KBM-7 (cell line): ENCODE results near the gene FGFR2.

Experiments
- DNase-seq: peaks from one replicate; pipeline ENCODE4 v3.0.0-alpha.2; 2015
- in situ Hi-C: fragments of 300-500 bp; cut with MboI; formaldehyde crosslinking; loops from 2 replicates; pipeline ENCODE4 v1.14.3; 2020; ENCODE audit warnings: low sequenced_read_pairs, low pct_unique_long_range_greater_than_20kb, mixed read lengths

FGFR2 gene

DNA sequence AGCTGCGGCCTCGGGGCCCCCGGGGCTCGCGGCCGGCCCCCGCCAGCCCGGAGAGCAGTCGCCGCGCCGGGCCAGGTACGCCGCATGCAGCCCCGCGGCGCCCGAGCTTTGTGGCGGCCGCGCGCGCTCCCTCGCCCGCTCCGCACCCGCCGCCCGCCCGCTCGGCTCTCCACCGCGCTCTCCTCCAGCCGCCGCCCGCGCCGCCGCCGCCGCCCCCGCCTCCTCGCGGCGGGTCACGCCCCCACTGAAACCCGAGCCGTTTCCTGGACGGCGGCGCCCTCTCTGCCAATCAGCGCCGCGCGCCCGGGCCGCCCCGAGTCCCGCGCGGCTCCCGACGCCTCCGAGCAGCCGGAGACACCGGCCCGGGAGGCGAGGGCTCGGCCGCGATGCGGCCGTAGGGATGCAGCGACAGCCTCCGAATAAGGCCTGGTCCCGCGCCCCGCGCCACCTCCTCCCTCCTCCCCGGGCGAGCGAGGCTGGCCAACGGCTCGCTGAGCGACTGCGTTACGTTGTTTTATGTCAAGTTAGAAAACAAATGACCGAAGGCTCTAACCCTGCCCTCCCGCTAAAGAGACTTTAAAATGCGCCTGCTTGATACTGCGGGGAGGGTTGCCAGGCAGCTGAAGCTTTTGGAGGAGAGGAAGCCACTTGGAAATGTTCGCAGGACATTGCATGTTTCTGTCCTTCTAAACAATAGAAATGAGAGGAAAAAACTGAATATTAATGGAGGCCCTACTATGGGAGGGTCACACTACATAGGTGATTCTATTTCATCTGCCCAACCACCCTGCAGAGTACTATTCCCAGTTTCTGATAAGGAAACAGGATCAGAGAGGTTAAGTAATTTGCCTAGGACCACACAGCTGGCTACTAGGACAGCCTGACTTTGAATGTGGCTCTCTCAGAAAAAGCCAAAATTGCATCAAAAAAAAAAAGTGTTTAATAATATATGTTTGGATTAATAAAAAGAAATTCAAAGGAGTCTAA lies at the start of gene FGFR2:
Gene FGFR2, minus strand, starts transcription at position 182 of the 987 bp plus-strand sequence. CDS start 4,627 bp downstream, outside the sequence.
- in situ Hi-C loops, result no loop called here
- DNase-seq, result peak; percentile 75

DNA sequence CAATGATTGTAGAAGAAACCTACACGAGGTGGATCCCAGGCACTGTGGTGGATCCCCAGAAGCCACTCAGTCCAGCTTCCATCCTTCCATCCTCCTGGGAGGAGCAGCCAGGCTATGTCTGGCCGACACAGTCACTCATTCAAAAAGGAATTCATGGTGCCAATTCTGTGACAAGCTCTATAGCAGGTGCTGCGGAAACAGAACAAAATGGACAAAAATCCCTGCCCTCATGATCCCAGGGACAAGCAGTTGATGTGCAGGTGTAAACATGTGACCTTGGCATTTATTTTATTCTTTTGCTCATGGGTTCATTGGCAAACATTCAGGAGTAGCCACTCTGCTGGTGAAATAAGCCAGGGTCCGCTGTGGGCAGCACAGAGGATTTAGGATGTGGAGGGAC lies 49.2 kb upstream of the FGFR2 start:
- DNase-seq, result no peak

DNA sequence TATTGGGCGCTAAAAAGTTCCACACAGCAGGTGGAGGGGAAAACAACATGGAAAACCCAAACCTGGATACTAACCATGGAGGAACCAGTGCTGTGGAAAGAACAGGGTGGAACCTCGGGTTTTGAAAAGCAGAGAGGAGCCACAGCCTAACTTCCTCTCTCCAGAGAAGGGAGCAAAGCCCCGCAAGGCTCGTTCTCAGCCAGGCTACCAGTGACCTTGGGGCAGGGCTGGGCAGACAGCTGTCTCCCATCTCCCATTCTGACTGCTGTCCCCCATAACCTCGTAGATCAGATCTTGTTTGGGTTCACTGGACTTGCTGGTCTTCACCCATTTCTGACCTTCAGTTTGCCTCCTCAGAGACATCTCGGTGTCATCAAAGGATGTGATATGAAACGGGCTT lies 47.5 kb upstream of the FGFR2 start:
- DNase-seq, result no peak
- in situ Hi-C loops, result no loop called here

More for the DNA sequence above, 49.2 kb upstream of the FGFR2 start:
- in situ Hi-C loops, result no loop called here

DNA sequence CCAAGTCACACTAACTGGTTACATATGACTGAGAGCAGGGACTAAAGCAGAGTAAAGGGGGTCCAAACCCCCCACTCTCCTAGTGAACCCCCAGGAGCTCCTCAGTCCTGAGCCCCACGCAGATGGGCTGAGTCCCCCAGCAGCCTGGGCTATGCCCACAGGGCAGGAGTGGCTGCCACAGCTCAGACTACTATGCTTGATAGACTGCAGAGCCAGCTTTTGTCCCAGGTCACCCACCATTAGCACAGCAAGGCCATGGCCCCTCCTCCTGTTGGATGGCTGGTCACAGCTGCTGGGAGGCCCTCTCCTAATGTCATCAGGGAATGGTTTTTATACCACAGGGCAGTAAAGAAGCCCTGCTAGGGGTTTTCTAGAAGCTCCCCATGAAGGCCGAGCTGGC lies 46.3 kb upstream of the FGFR2 start:
- in situ Hi-C loops, result no loop called here
- DNase-seq, result no peak

DNA sequence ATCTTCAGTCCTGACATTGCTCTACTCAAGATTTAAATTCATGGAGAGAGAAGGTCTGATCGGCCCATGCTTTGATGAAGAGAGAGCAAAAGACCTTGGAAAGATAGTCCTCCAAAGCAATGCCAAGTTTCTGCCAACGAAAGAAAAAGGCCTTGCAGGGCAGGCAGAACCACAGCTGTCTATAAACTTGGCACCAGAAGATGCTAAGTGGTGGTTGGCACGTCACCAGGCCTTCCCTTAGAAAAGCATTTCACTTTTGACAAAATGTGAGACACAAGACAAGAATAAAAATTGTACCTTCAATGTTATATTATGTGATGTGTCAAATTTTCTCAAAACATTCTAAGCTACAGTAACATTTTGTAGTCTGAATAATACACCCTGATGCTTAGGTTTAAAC lies 42.0 kb upstream of the FGFR2 start:
- in situ Hi-C loops, result no loop called here
- DNase-seq, result no peak

DNA sequence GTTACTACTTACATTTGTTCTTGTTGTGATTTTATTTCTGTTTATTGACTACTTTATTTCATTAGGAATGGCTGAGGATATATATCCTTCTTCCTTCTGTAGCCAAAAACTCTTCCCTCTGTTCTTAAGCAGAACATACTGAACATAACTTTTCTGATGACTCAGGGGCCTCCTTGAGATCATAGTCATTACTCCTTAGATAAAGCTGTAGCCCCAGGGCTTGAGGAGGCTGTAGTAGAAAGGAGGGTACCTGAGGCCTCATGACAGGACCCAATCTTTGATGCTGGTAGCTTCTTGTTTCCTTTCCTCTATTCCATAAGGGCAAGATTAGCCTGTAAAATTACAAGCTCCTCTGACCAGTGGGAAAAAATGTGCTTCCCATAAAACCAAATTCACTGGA lies 41.2 kb upstream of the FGFR2 start:
- no peak for DNase-seq
- in situ Hi-C loops, result no loop called here

DNA sequence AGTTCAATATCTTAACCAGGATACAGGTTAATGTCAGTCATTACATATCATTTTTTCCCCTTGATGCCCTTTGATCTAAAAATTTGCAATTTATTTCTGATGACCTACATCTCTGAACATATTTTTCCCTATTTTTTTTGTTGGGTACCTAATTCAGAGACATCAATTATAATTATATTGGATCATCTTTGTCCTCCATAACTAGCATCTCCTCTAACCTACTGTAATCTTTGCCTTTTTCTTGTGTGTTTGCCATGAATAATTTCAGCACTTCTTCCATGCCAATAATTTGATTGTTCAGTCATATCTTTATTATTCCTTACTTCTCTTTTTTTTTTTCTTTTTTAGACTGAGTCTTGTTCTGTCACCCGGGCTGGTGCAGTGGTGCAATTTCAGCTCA lies 39.2 kb upstream of the FGFR2 start:
- in situ Hi-C loops, result no loop called here
- no peak for DNase-seq

DNA sequence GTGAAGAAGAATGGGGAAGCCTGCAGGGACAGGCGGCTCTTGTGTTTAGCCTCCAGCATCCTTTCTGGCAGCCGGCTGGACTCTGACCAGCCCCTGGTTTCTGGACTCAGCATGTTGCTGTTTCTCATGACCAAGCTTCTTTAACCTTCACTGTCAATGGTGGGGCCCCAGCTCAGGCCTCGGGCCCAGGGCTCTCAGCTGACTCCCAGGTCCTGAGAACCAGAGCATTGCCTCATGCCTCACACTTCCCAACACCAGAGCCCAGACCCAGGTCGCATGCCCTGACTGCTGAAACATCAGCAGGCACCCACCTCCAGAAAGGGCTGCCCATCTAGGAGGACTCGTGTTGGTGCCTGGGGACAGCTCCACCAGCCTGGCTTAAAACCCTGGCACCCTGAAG lies 34.8 kb upstream of the FGFR2 start:
- in situ Hi-C loops, result no loop called here
- DNase-seq, result no peak

DNA sequence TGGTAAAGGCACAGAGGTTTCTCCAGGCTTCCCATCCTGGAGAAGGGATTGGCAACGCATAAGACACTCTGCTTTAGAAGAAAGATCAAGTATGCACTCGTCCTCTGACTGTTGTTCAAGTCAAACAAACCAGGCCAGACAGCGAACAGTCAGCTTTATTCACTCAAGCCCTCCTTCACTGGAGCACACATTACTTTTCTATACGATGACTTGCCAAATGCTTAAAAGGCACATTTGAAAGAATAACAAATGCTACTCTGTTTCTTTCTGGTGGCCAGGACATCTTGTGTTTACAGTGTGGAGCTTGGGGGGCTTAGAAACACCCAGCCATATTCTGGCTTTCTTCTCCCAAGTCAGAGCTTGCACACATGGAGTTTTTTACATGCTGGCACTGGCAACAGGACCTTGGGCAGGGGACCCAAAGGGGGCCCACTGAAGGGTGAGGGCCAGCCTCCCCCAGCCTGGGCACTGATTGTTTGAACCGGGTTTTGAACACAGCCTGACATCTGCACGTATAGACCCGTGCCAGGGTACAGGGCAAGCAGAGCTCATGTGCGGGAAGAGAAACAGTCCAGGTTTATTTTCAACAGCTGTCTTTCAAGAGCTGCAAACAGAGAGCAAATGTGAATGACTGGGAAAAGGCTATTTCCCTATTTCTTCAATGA lies 33.3 kb upstream of the FGFR2 start:
- in situ Hi-C loops, result no loop called here
- DNase-seq, result no peak

DNA sequence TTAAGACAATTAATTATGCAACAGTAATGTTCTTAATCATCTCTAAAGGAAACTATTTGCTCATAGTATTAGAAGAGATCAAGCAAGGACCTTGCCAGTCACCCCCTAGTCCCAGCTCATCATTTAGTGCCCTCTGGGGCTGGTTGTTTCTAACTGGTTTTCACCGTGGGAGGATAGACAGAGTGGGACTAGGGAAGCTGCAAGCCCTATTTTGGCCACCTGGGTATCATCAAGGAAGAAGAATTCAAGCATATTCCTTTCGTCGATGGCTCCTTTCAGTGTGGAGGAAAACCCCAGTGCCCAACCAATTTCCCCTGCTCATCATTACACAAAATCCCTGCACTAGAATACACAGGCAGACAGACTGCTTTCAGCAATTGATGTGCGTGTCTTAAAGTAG lies 30.6 kb upstream of the FGFR2 start:
- no peak for DNase-seq
- in situ Hi-C loops, result no loop called here

DNA sequence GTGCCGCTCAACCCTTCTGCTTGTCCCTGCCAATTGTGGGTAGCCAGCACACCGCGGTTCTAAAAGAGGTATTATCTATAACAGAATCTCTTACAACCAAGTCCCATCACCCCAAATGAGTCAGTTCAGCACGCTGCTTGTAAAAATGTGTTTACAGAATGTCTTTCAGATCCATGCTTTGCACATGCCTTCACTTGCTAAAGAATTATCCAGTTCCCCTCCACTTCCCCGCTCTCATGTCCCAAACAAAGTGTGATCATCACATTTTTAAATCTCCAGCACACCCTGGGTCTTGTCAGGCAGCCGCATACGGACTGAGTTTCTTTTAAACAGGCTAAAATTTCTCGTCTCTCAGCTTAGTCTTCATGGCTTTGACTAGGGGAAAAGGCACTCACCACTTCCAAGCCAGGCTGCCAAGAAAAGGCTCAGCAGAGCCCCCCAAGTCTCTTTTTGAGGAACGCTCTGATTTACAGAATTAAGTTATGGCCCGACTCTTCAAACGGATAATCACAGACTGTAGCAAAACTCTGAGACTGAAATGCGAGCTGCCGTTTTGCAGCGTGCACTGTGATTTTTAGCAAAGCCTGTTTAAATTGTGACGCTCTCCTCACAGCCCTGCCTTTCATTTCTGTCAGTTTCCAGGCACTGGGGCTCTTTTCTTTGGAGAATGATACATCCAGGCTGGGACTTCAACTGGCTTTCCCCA lies 29.8 kb upstream of the FGFR2 start:
- in situ Hi-C loops, result no loop called here
- DNase-seq, result no peak

DNA sequence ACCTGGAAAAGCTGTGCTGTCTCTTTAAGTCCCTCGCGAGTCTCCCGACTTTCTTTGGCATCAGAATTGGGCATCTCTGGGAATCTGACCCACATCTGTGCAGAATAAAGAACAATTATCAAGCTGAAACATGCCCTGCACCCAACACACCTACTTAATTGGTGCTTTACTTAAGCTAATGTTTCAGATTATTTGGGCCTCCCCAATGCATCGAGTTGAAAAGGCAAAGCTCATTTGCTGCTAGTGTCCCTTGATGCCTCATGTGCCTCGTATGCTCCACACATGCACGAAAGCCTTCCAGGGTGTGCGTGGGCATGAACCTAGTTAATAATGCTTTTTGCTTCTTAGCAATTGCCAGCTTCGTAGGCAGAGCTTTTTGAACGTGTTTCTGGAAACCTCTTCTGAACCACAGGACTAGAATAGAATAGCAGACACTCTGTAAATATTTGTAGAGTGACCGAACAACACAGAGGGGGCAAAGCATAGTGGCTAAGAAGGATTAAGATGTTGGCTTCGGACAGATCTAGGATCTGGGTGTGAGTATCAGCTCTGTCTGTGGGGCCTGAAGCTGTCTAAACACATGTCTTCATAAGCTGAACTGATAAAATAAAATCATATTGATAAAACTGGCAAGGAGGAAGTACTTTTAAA lies 26.7 kb upstream of the FGFR2 start:
- in situ Hi-C loops, result no loop called here
- DNase-seq, result no peak

DNA sequence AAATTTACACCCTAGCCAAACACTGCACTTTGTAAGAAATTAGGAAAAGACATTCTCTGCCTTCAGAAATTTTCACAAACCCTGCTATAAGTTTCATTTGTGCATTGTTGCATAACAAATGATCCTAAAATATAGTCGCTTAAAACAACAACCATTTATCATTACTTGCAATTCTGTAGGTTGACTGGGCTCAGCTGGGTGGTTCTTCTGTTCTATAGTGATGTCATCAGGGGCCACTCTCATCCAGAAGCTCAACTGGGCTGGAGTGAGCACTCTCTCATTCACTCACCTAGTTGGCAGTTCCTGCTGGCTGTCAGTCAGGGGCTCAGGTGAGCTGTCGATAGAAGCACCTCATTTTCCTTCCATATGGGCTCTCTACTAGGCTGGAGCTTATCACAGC lies 20.7 kb upstream of the FGFR2 start:
- no peak for DNase-seq
- in situ Hi-C loops, result no loop called here

DNA sequence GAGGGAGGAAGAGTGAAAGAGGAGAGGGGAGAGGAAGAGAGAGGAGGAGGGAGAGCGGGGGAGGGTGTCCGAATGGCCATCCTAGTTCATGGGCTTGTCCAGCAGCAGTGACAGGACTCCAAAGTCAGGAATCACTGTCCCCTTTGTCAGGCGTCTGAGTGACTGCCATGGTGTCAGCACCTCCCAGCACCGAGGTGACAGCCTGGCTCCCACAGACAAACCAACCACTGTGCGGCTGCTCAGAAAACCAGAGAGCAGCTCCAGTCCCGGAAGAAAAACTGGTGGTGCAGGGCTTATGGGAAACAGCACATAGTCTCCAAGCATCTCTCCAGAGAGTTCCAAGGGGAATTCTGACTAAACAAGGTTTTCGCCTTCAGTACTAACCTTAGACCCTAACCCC lies 18.9 kb upstream of the FGFR2 start:
- DNase-seq, result no peak
- in situ Hi-C loops, result no loop called here

DNA sequence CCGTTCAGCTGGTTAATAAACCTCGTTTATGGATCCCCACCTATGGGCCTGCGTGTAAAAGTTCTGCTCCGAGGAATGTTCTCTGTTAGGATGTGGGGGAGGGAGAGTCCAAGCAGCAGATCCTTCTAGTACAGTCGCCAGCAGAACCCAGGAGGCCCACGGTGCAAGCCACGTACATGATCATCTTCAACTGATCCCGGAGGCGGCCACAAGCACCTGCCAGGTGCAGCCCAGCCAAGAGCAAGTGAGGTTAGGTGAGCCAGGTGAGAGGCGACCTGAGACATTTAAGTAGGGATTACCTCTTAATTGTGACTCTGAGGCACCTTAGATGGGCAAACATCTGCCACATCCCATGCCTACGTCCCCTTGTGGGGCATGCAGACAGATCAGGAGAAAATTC lies 18.0 kb upstream of the FGFR2 start:
- in situ Hi-C loops, result no loop called here
- no peak for DNase-seq

DNA sequence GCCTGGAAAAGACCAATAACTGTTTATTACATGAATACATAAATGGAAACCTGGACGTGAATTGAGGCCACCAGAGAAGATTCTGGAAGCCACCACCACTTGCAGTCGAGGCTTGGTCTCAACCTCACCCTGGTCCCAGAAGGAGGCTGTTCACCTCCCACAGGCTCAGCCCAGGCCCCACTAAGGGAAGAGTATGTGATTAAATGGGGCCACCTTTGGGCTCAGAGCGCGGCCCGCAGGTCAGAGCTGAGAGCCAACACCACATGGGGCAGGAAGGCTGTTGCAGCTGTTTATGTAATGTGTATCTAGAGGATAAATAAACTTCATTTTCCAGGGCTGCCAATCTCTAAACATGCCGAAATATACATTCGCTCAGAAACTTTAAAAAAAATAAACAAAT lies 17.6 kb upstream of the FGFR2 start:
- DNase-seq, result no peak
- in situ Hi-C loops, result no loop called here

DNA sequence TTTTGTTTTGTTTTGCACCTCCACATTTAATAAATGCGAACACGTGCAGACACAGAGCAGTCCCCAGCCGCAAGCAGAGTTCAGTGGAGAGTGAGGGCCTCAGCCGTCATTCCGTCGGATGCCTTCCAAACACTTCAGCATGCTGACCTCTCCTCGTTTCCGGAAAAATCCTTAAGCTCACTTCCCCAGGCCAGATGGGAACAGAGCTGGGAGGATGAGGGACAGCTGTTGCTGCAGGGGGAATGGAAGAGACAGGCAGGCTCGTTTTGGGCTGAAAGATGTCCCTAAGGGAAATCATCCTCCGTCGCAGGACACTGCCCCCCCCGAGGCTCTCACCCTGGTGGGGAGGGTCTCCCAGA lies 17.2 kb upstream of the FGFR2 start:
- in situ Hi-C loops, result no loop called here
- DNase-seq, result no peak

DNA sequence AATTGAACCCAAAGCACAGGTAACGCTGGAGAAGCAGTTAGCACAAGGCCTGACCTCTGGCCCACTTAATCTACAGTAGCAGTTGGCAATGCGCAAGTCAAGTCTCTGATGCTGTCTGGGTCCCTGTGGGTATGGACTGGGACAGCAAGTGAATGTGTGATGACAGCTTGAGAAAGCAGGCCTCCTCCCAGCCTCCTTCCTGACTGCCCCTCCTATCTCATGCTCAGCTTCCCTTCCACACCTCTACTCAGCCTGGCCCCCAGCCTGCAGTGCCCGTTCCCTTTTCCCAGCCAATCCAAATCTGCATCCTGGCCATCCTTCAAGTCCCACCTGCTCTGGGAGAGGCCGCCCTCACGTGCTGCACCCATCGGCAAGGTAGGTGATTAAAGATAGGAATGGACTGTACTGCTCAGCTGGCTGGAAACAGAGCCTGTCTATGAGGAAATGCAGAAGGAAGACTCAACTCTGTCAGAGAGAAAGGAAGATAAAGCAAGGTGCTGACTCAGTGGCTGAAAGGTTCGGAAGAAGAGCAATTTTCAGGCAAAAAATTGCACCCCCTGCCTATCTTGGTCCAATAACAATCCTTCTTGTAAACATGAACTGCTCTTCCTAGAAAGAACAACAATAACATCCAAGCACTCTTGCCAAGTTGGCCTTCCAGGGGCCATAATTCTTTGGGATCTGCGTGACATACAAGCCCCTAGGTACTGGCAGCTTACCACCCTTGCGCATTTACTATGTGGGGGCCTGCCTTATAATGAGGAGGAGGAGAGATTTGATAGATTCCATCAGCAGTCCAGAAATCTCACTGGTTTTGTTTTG lies 16.6 kb upstream of the FGFR2 start:
- in situ Hi-C loops, result no loop called here
- DNase-seq, result no peak

DNA sequence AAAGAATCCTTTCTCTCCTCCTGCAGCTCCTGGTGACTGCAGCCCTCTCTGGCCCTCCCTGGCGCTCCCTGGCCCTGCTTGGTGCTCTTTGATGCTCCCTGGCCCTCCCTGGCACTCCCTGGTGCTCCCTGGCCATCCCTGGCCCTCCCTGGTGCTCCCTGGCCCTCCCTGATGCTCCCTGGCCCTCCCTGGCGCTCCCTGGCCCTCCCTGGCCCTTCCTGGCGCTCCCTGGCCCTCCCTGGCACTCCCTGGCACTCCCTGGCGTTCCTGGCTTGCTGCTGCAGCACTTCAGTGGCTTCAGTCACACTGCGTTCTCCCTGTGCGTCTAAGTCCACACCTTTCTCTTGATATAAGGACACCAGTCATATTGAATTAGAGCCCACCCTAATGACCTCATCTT lies 15.2 kb upstream of the FGFR2 start:
- in situ Hi-C loops, result no loop called here

More for the DNA sequence above, 15.2 kb upstream of the FGFR2 start:
- no peak for DNase-seq
